Measurements from ENCODE around the gene POFUT2.

Gene POFUT2

DNA sequence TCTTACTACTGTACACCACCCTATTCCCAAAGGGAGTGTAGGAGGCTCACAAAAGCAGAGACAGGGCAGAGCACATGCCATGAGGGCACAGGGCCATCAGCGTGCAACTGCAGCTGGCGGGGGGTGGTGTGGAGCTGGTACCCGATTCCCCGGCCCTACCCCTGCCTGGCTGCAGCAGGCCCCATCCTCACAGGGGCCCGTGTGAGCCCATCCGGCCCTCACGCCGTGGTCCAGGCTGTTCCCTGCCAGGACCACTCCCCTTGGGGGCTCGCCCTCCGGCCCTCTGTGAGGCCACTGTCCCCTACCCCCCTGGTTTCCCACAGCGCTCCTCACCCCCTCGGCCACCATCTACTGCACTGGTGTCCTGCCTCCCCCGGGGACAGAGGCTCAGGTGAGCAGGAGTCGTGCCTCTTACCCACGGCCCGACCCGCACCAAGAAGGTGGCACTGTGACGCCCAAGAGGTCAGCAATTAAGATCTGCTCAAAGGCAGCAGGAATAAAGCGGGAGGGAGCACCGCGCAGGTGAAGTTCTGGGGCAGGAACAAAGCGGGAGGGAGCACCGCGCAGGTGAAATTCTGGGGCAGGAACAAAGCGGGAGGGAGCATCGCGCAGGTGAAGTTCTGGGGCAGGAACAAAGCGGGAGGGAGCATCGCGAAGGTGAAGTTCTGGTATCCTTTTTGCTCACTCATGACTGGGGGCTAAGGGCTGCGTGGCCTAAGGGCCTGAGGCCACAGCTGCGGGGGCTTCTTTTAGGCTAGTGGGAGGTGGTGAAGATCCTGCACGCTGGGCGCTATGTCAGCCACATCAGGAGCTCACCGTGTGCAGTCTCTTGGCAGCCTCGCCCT lies 3.9 kb downstream of the POFUT2 start:
- H3K27me3 ChIP-seq (ENCODE audit: insufficient read depth, poor library complexity, severe bottlenecking): no peaks in the 10 kb centered on the region
- no peak overlapping the region for H3K4me3 ChIP-seq (replicated peaks; ENCODE audit: insufficient read depth, low read length)
- DNase-seq (ENCODE audit: low read depth in 1 of 2, low spot score in 1 of 2): no peak
- TF ChIP-seq GABPA (IDR thresholded peaks at IDR 0.05; ENCODE audit: low read depth) (no peak), REST (IDR thresholded peaks at IDR 0.05; ENCODE audit: insufficient replicate concordance, low read depth) (no peak), POLR2AphosphoS5 (IDR thresholded peaks at IDR 0.05; ENCODE audit: low read depth) (no peak), CTCF (IDR thresholded peaks at IDR 0.05; ENCODE audit: insufficient read depth, low read length) (no peak), SPI1 (IDR thresholded peaks at IDR 0.05; ENCODE audit: borderline replicate concordance, low read depth) (no peak)
- H3K27ac ChIP-seq (replicated peaks): no peak overlapping the region

- no peak overlapping the region for H3K4me3 ChIP-seq (replicated peaks; ENCODE audit: insufficient read depth, low read length)
- H3K27me3 ChIP-seq (ENCODE audit: insufficient read depth, poor library complexity, severe bottlenecking): no peaks in the 10 kb centered on the region
- no peak overlapping the region for H3K27ac ChIP-seq (replicated peaks)
- TF ChIP-seq GABPA (IDR thresholded peaks at IDR 0.05; ENCODE audit: low read depth): no peak
- TF ChIP-seq SPI1 (IDR thresholded peaks at IDR 0.05; ENCODE audit: borderline replicate concordance, low read depth): no peak
- TF ChIP-seq CTCF (IDR thresholded peaks at IDR 0.05; ENCODE audit: insufficient read depth, low read length): no peak
- TF ChIP-seq POLR2AphosphoS5 (IDR thresholded peaks at IDR 0.05; ENCODE audit: low read depth): no peak
- DNase-seq (ENCODE audit: low read depth in 1 of 2, low spot score in 1 of 2): no peak
Measured at GRCh38 chr21:45283035-45283610, 4.6 kb downstream of the POFUT2 start.

DNA sequence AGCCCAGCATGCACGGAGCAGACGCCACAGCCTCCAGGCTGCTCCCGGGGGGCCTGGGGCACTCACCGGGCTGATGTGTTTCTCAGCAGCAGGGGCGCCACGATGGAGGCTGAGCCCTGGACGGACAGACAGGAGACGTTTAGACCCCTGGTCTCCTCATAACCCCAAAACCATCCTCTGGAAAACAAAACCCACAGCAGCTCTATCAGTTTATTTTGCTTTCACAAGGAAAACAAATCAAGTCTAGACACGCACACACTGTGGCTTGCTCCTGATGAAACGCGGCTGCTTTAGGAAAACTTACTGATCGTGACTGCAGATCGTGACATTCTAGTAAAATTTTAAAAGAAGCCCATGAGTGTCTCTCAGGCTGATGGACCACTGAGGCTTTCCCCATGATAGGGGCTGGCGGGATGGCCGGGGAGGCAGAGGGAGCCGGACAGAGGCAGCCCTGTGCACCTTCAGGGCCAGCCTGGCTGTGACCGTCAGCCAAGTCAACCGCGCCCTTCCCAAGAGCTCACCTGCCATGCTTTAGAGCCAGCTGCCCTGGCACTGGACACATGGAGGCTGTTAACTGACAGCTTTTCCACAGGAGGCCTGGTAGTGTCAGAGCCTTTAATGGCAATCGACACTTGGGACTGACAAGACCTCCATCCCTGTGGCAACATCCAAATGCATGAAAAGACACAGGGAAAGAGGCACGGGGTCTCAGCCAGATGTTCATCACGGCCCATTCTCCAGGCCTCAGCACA lies 5.2 kb downstream of the POFUT2 start:
- TF ChIP-seq POLR2AphosphoS5 (IDR thresholded peaks at IDR 0.05; ENCODE audit: low read depth): no peak
- TF ChIP-seq CTCF (IDR thresholded peaks at IDR 0.05; ENCODE audit: insufficient read depth, low read length): no peak
- TF ChIP-seq GABPA (IDR thresholded peaks at IDR 0.05; ENCODE audit: low read depth): no peak
- TF ChIP-seq SPI1 (IDR thresholded peaks at IDR 0.05; ENCODE audit: borderline replicate concordance, low read depth): no peak
- TF ChIP-seq REST (IDR thresholded peaks at IDR 0.05; ENCODE audit: insufficient replicate concordance, low read depth): no peak
- no peak overlapping the region for H3K27ac ChIP-seq (replicated peaks)
- no peak overlapping the region for H3K4me3 ChIP-seq (replicated peaks; ENCODE audit: insufficient read depth, low read length)
- H3K27me3 ChIP-seq (ENCODE audit: insufficient read depth, poor library complexity, severe bottlenecking): no peaks in the 10 kb centered on the region
- no peak for DNase-seq (ENCODE audit: low read depth in 1 of 2, low spot score in 1 of 2)
